HG02678 (cell line): ENCODE data around the gene AIFM3.
"Not testable (repeated sequence)": the region's sequence is repeated elsewhere in the genome, so short reads cannot be mapped to it uniquely, and the experiment has no call there.

Source experiments
- ATAC-seq: cut with Tn5 transposase; IDR thresholded peaks from one replicate; pipeline ENCODE4 v1.9.1; 2021; ENCODE audit warnings: mild to moderate bottlenecking, moderate library complexity; ENCODE audit not compliant: unreplicated experiment

AIFM3 gene, protein sequence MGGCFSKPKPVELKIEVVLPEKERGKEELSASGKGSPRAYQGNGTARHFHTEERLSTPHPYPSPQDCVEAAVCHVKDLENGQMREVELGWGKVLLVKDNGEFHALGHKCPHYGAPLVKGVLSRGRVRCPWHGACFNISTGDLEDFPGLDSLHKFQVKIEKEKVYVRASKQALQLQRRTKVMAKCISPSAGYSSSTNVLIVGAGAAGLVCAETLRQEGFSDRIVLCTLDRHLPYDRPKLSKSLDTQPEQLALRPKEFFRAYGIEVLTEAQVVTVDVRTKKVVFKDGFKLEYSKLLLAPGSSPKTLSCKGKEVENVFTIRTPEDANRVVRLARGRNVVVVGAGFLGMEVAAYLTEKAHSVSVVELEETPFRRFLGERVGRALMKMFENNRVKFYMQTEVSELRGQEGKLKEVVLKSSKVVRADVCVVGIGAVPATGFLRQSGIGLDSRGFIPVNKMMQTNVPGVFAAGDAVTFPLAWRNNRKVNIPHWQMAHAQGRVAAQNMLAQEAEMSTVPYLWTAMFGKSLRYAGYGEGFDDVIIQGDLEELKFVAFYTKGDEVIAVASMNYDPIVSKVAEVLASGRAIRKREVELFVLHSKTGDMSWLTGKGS

DNA sequence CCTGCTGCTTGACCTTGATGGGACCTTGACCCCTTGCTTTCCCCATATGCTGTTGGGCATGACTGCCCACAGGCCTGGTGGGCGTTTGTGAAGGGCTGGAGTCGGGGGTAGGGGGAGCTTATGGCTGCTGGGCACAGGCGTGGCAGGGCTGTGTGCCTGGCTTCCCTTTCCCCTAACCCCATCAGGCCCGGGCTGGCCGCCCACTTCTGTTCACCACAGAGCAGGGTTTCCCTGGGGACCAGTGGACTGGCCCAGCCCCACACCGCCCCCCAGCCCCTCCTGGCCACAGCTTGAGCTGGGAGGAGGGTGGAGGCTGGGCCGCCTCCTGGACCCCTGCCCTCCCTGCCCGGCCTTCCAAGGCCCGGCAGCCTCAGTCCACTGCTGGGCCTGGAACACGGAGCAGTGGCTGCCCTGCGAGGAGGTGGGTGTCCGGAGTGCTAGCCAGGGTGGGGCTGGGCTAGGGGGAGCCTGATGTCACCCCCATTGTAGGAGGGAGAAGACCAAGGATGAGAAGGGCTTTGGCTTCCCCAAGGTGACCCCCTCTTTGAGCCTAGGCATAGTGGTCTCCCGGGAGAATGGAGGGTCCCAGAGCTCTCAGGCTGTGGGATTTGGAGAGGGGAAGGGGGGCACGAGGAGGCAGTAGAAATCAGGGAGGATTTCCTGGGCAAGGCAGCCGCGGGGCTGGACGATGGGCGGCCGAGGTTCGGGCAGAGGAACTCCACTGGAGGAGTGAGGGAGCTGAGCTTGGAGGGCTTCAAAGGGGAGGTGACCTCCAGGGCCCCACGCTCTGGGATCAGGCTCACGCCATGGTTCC lies at the start of gene AIFM3:
AIFM3 (plus strand) TSS at position 373 of the 814 bp plus-strand sequence. CDS start 690 bp downstream, outside the sequence.
- no peak for ATAC-seq

DNA sequence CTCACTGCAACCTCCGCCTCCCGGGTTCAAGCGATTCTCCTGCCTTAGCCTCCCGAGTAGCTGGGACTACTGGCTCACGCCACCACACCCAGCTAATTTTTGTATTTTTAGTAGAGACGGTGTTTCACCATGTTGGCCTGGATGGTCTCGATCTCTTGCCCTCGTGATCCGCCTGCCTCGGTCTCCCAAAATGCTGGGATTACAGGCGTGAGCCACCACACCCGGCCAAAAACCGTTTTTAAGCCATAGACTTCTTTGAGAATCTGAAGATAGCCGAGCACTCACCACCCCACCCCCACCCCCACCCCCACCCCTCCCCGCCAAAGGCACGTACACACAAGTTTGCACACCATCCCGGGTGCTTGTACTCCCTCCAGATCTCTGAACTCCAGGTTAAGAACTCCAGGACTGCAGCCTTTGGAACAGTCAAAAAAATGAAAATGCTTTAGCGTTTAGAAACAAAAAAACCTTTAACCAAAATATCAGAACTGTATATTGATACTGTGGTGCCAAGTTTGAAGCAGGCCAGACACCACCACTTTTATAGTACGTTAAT lies 48.3 kb upstream of the AIFM3 start:
- ATAC-seq, result no peak

DNA sequence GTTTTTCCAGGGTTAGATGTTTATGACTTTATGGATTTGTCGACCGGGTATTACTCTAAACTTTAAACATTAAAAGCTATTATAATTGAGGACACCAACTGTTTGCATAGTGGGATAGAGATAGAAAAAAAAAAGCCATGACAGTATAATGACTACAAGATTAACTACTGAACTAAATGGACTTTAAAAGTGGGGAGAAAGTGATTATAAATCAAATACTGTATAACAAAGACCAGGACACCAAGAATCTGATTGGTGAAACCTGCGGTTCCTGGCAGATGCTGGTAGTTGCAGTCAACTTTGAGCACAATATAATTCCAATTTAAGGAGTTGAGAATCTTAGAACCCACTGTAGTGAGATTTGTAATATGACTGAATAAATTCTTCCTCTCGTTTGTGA lies 47.3 kb upstream of the AIFM3 start:
- no peak for ATAC-seq

DNA sequence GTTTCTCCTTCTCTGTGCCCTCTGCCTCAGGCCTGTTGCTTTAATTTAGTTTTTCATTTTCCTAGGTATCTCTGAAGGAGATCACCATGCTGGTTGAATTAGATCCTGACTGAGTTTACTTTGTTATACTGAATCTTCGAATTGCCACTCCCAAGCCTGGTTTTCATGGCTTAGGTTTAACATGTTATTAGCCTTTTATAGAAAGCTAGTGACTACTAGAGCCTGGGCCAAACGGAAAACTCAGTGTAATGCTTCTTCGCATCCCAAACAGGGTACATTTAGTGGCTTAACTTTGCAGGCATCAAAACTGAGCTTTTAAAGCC lies 46.2 kb upstream of the AIFM3 start:
- no peak for ATAC-seq

DNA sequence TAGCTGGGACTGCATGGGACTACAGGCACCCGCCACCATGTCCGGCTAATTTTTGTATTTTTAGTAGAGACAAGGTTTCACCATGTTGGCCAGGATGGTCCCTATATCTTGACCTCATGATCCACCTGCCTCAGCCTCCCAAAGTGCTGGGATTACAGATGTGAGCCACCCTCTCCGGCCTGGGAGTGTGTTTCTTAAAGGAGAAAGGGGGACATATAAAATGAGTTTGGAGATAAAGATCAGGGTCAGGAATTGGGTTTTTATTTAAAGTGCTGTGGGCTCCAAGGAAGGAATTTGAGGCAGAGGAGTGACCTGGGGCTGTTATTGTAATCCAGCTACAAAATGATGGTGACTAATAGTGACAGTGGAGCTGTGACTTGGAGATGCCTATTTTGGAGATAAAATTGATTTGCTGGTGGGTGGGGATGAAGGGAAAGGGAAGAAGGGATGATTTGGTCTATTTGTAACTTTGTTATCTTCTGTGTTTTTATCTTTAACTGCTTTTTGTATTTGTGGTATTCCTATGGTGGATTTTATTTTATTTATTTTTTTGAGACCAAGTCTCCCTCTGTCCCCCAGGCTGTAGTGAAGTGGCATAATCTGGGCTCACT lies 44.8 kb upstream of the AIFM3 start:
- ATAC-seq, result no peak

DNA sequence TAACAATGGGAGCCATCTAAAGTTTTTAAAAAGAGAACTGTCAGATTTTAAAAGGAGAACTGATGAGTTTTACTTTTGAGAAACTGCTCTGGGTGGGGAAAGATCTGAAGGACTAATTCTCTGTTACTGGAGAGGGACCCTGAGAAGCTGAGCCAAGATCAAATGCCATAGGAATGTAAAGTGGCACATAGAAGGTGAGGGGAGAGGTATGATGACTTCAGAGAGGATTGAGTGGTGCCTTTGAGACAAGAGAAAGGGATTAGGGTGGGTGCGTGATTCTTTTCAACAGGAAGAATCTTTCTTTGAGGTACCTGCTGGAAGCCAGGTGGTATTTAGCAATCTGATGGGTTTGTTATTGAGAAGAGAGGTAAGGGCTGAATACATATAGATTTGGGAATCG lies 40.8 kb upstream of the AIFM3 start:
- no peak for ATAC-seq

DNA sequence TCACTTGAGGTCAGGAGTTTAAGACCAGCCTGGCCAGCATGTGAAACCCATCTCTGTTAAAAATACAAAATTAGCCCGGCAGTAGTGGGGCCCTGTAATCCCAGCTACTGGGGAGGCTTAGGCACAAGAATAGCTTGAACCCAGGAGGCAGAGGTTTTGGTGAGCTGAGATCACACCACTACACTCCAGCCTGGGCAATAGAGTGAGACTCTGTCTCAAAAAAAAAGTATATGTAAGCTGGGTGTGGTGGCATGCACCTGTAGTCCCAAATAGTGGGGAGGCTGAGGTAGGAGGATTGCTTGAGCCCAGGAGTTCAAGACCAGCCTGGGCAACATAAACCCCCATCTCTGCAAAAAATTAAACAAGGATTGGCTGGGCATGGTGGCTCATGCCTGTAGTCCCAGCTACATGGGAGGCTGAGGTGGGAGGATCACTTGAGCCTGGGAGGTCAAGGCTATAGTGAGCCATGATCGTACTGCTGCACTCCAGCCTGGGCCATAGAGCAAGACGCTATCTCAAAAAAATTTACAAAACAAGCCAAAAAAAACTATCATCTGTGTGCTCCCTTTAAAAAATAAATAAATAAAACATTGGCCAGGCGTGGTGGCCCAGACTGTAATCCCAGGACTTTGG lies 39.0 kb upstream of the AIFM3 start:
- no peak for ATAC-seq

DNA sequence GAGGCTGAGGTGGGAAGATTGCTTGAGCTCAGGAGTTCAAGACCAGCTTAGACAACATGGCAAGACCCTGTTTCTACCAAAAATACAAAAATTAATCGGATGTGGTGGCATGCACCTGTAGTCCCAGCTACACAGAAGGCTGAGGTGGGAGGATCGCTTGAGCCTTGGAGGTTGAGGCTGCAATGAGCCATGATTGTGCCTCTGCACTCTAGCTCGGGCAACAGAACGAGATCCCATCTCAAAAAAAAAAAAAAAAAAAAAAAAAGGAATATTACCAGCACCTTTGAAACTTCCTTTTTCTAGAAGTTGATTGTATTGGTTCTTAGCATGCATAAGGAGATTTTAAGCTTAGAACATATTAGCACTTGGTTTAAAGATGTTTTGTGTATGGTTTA lies 38.5 kb upstream of the AIFM3 start:
- ATAC-seq, result no peak

DNA sequence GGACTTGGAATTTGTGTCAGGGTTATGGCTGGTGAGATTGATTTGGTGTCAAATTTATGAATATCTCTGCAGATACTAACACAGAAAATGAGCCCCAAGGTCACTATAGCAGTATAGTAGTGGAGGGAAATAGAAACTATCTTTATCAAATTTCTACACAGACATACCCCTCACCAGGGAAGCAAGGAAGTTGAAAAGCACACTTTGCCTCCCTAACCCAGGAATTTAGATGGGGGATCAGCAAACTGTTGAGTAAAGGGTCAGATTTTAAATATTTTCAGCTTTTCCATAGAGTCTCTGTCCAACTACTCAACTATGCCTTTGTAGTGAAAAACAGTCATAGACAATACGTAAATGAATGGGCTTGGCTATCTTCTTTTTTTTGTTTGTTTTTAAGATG lies 37.1 kb upstream of the AIFM3 start:
- ATAC-seq, result no peak

DNA sequence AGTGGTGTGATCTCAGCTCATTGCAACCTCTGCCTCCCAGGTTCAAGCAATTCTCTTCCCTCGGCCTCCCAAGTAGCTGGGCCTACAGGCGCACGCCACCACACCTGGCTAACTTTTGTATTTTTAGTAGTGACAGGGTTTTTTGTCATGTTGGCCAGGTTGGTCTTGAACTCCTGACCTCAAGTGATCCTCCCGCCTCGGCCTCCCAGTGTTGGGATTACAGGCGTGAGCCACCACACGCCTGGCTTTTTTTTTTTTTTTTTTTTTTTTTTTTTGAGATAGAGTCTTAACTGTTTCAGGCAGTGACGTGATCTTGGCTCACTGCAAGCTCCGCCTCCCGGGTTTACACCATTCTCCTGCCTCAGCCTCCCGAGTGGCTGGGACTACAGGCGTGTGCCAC lies 36.6 kb upstream of the AIFM3 start:
- ATAC-seq, result not testable (repeated sequence)

DNA sequence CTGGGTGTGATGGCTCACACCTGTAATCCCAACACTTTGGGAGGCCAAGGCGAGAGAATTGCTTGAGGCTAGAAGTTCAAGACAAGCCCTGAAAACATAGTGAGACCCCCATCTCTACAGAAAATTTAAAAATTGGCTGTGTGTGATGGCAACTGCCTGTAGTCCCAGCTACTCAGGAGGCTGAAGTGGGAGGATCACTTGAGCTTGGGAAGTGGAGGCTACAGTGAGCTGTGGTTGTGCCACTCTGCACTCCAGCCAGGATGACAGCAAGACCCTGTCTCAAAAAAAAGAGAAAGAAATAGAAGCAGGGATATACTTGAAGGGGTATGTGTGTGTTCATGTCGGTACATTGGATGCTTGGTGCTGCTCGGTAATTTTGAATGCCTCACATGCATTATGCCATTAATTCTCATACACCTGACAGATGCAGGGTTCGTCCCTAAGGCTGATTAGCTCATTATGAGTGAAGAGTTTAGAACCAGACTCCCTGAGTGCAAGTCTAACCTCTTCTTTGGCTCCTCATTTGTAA lies 35.9 kb upstream of the AIFM3 start:
- no peak for ATAC-seq

DNA sequence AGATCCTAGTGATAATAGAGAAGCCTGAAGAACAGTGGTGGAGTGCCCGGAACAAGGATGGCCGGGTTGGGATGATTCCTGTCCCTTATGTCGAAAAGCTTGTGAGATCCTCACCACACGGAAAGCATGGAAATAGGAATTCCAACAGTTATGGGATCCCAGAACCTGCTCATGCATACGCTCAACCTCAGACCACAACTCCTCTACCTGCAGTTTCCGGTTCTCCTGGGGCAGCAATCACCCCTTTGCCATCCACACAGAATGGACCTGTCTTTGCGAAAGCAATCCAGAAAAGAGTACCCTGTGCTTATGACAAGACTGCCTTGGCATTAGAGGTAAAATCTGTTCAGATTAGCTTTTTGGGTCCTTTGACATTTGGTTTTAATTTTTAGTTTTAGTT lies 33.1 kb upstream of the AIFM3 start:
- no peak for ATAC-seq

DNA sequence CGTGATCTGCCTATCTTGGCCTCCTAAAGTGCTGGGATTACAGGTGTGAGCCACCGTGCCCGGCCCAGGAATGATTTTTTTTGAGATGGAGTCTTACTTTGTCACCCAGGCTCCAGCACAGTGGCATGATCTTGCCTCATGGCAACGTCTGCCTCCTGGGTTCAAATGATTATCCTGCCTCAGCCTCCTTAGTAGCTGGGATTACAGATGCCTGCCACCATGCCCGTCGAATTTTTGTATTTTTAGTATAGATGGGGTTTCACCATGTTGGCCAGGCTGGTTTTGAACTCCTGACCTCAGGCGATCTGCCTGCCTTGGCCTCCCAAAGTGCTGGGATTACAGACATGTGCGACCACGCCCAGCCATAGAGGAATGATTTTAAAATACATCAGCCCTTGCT lies 32.0 kb upstream of the AIFM3 start:
- ATAC-seq, result not testable (repeated sequence)

DNA sequence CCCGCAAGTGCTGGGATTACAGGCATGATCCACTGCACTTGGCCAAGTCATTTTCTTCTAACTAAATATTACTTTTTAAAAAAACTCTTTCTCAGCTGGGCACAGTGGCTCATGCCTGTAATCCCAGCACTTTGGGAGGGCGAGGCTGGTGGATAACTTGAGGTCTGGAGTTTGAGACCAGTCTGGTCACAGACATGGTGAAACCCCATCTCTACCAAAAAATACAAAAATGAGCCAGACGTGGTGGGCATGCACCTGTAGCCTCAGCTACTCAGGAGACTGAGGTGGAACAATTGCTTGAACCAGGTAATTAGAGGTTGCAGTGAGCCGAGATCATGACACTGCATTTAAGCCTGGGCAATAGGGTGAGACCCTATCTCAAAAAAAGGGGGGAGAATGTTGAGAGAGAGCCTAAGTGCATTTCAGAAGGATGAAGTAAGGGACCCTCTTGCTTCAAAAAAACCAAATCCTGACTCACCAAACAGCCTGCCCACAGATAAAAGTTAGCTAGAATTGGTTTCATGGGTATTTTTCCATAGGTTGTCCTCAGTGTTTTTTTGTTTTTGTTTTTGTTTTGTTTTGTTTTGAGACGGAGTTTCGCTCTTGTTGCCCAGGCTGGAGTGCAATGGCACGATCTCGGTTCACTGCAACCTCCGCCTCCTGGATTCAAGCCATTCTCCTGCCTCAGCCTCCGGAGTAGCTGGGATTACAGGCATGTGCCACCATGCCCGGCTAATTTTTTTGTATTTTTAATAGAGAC lies 31.1 kb upstream of the AIFM3 start:
- not testable (repeated sequence) for ATAC-seq

DNA sequence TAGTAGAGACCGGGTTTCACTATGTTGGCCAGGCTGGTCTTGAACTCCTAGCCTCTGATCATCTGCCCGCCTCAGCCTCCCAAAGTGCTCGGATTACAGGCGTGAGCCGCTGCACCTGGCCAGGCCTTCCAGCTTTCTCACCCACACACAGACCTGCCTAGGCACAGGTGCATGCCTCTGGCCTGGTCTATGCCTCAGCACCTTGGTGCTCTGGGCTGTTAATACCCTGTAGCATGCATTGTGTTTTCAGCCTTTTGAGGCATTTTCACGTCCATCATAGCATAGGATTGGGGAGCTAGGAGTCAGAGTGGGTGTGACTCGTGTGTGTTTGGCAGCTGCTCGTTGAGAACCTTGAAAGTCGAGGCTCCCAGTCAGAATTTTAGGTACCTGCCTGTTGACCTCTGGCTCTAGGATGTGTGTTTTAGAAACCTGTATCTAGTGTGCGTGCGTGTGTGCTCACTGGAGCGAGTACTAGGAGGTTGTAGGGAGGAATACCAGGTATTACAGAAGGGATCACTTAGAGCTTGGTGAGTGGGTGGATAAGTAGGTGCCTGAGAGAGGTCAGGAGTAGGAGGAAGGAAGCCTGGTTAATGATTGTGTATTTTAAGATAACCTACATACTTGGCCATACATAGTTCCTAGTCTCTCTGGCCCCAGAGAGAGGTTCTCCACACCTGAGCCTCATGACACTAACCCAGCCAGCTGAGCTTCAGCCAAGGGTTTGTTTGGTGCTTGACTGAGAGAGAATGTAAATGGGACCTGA lies 29.8 kb upstream of the AIFM3 start:
- ATAC-seq, result peak; percentile 41

DNA sequence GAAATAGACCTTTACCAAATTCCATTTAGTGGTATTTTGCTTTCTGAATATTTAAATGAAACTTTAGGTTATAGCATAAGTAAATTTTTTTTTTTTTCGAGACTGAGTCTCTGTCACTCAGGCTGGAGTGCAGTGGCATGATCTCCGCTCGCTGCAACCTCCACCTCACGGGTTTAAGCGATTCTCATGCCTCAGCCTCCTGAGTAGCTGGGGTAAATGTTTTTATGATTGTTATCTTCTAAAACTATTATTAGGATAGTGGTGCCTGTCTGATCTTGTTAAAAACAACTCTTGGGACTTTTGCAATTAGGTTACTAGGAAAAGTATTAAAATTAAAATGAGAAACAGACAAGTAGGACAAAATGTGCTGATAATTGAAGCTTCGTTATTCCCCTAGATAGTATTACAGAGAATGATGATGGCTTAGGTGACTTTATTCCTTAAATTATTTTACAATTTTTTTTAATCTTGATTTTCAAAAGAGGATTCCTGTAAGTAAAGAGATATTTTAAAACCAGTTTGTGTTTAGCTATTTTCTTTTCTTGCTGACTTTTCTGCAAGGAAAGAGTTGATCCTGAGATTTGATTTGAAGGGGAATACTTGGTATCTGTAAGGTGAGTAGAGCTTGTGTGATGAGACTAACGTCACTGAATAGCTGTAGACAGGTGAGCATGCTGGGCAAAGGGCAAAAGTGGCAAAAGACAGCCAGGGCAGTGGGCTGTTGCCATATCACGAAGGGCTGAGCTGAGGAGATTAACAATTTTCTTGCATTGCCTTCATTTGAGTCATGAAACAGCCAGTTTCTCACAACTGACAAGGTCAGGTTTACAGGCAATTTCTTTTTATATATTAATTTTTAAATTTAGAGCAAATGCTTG lies 29.0 kb upstream of the AIFM3 start:
- ATAC-seq, result no peak

DNA sequence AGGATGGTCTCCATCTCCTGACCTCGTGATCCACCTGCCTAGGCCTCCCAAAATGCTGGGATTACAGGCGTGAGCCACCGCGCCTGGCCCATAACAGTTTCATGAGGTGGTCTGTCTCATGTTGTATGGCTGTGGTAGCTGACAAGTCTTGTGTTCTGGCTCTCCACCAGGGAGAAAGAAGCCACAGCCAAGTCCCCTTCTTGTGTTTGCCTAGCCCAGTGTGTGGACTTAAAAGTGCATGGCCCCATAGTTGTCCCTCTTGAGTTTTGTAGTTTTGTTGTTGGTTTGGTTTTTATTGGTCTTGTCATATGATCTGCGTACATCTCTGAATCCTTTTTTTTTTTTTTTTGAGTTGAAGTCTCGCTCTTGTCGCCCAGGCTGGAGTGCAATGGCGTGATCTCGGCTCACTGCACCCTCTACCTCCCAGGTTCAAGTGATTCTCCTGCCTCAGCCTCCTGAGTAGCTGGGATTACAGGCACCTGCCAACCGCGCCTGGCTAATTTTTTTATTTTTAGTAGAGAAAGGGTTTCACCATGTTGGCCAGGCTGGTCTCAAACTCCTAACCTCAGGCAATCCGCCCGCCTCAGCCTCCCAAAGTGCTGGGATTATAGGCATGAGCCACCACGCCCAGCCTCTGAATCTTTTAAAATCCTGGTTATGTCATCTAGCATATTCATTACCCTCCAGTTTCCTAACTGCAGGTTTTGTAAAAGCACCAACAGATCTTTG lies 27.4 kb upstream of the AIFM3 start:
- not testable (repeated sequence) for ATAC-seq
